HEK293 (cell line): ENCODE measurements around the gene BTBD3.

Experiments used
- GLIS1 ChIP-seq: fragments of 450-650 bp; formaldehyde crosslinking; IDR thresholded peaks from 2 replicates; pipeline ENCODE4 v1.5.1; 2016; ENCODE audit warnings: missing biosample characterization, missing genetic modification characterization
- HOXD13 ChIP-seq: sonication (generic); formaldehyde crosslinking; IDR thresholded peaks from 2 replicates; pipeline ENCODE4 v1.8.0; 2022; ENCODE audit warnings: missing genetic modification reagents, borderline replicate concordance
- IKZF3 ChIP-seq: fragments of 450-650 bp; IDR thresholded peaks from 2 replicates; pipeline ENCODE4 v1.5.0; 2018; ENCODE audit warnings: missing biosample characterization, mild to moderate bottlenecking, missing genetic modification characterization, moderate library complexity
- KLF7 ChIP-seq: fragments of 450-650 bp; formaldehyde crosslinking; IDR thresholded peaks from 2 replicates; pipeline ENCODE4 v1.5.1; 2016; ENCODE audit warnings: missing biosample characterization, missing genetic modification characterization, borderline replicate concordance
- KLF8 ChIP-seq: fragments of 450-650 bp; formaldehyde crosslinking; IDR thresholded peaks from 2 replicates; pipeline ENCODE4 v1.5.1; 2016; ENCODE audit warnings: missing biosample characterization, missing genetic modification characterization
- KLF9 ChIP-seq: fragments of 450-650 bp; formaldehyde crosslinking; IDR thresholded peaks from 2 replicates; pipeline ENCODE4 v1.5.1; 2016; ENCODE audit warnings: missing biosample characterization, missing genetic modification characterization, low read depth
- MZF1 ChIP-seq: fragments of 450-650 bp; formaldehyde crosslinking; IDR thresholded peaks from 2 replicates; pipeline ENCODE4 v1.5.1; 2017; ENCODE audit warnings: missing biosample characterization, missing genetic modification characterization, borderline replicate concordance
- OVOL3 ChIP-seq: fragments of 450-650 bp; formaldehyde crosslinking; IDR thresholded peaks from 2 replicates; pipeline ENCODE4 v1.5.1; 2016; ENCODE audit warnings: missing biosample characterization, missing genetic modification characterization
- PBX3 ChIP-seq: sonication (generic); formaldehyde crosslinking; IDR thresholded peaks from 2 replicates; pipeline ENCODE4 v1.8.1; 2022; ENCODE audit warnings: mild to moderate bottlenecking, moderate library complexity, missing genetic modification reagents
- PRDM6 ChIP-seq: fragments of 450-650 bp; formaldehyde crosslinking; IDR thresholded peaks from 2 replicates; pipeline ENCODE4 v1.5.1; 2017; ENCODE audit warnings: missing biosample characterization, missing genetic modification characterization
- SALL2 ChIP-seq: fragments of 450-650 bp; formaldehyde crosslinking; IDR thresholded peaks from 2 replicates; pipeline ENCODE4 v1.5.0; 2017; ENCODE audit warnings: missing biosample characterization, mild to moderate bottlenecking, missing genetic modification characterization, borderline replicate concordance
- SP3 ChIP-seq: fragments of 450-650 bp; formaldehyde crosslinking; IDR thresholded peaks from 2 replicates; pipeline ENCODE4 v1.5.1; 2016; ENCODE audit warnings: missing biosample characterization, missing genetic modification characterization
- TRIM28 ChIP-seq: IDR thresholded peaks from 2 replicates; pipeline ENCODE4 v1.6.1; 2011; ENCODE audit warnings: low read length, control low read depth, borderline replicate concordance
- WT1 ChIP-seq: fragments of 450-650 bp; formaldehyde crosslinking; IDR thresholded peaks from 2 replicates; pipeline ENCODE4 v1.5.1; 2016; ENCODE audit warnings: missing biosample characterization, missing genetic modification characterization
- ZBTB20 ChIP-seq: fragments of 450-650 bp; formaldehyde crosslinking; IDR thresholded peaks from 2 replicates; pipeline ENCODE4 v1.5.1; 2016; ENCODE audit warnings: missing biosample characterization, missing genetic modification characterization
- ZBTB44 ChIP-seq: fragments of 450-650 bp; IDR thresholded peaks from 2 replicates; pipeline ENCODE4 v1.5.1; 2018; ENCODE audit warnings: missing biosample characterization, mild to moderate bottlenecking, missing genetic modification characterization
- ZFHX2 ChIP-seq: fragments of 450-650 bp; formaldehyde crosslinking; conservative IDR thresholded peaks from 2 replicates; pipeline ENCODE4 v1.5.1; 2016; ENCODE audit warnings: missing biosample characterization, missing genetic modification characterization
- ZNF19 ChIP-seq: fragments of 450-650 bp; formaldehyde crosslinking; IDR thresholded peaks from 2 replicates; pipeline ENCODE4; 2016; ENCODE audit warnings: missing biosample characterization, missing genetic modification characterization, low read depth
- ZNF214 ChIP-seq: fragments of 450-650 bp; formaldehyde crosslinking; IDR thresholded peaks from 2 replicates; pipeline ENCODE4 v1.5.1; 2017; ENCODE audit warnings: missing biosample characterization, mild to moderate bottlenecking, missing genetic modification characterization, borderline replicate concordance
- ZNF292 ChIP-seq: fragments of 450-650 bp; formaldehyde crosslinking; IDR thresholded peaks from 2 replicates; pipeline ENCODE4 v1.5.1; 2016; ENCODE audit warnings: low read depth, missing biosample characterization, missing genetic modification characterization, borderline replicate concordance
- ZNF341 ChIP-seq: fragments of 450-650 bp; formaldehyde crosslinking; IDR thresholded peaks from 2 replicates; pipeline ENCODE4; 2016; ENCODE audit warnings: low read depth, missing biosample characterization, missing genetic modification characterization
- ZNF354C ChIP-seq: fragments of 450-650 bp; formaldehyde crosslinking; IDR thresholded peaks from 2 replicates; pipeline ENCODE4 v1.5.1; 2016; ENCODE audit warnings: missing biosample characterization, missing genetic modification characterization, low read depth, borderline replicate concordance
- ZNF362 ChIP-seq: fragments of 450-650 bp; formaldehyde crosslinking; IDR thresholded peaks from 2 replicates; pipeline ENCODE4 v1.5.1; 2016; ENCODE audit warnings: missing biosample characterization, missing genetic modification characterization
- ZNF433 ChIP-seq: fragments of 450-650 bp; formaldehyde crosslinking; IDR thresholded peaks from 2 replicates; pipeline ENCODE4 v1.5.1; 2016; ENCODE audit warnings: missing biosample characterization, missing genetic modification characterization, low read depth
- ZNF48 ChIP-seq: fragments of 450-650 bp; formaldehyde crosslinking; IDR thresholded peaks from 2 replicates; pipeline ENCODE4 v1.5.1; 2016; ENCODE audit warnings: missing biosample characterization, missing genetic modification characterization
- ZNF501 ChIP-seq: fragments of 450-650 bp; formaldehyde crosslinking; IDR thresholded peaks from 2 replicates; pipeline ENCODE4 v1.5.1; 2016; ENCODE audit warnings: missing biosample characterization, missing genetic modification characterization
- ZNF596 ChIP-seq: fragments of 450-650 bp; IDR thresholded peaks from 2 replicates; pipeline ENCODE4 v1.5.0; 2018; ENCODE audit warnings: missing biosample characterization, mild to moderate bottlenecking, missing genetic modification characterization, moderate library complexity
- ZNF624 ChIP-seq: fragments of 450-650 bp; formaldehyde crosslinking; IDR thresholded peaks from 2 replicates; pipeline ENCODE4 v1.5.1; 2017; ENCODE audit warnings: missing biosample characterization, missing genetic modification characterization
- ZNF626 ChIP-seq: fragments of 450-650 bp; sonication (Bioruptor Pico); formaldehyde crosslinking; IDR thresholded peaks from 2 replicates; pipeline ENCODE4 v1.5.1; 2018; ENCODE audit warnings: missing biosample characterization, missing genetic modification characterization, inconsistent platforms
- ZNF677 ChIP-seq: fragments of 450-650 bp; IDR thresholded peaks from 2 replicates; pipeline ENCODE4 v1.5.0; 2018; ENCODE audit warnings: missing biosample characterization, mild to moderate bottlenecking, missing genetic modification characterization, moderate library complexity
- ZNF701 ChIP-seq: fragments of 450-650 bp; formaldehyde crosslinking; IDR thresholded peaks from 2 replicates; pipeline ENCODE4 v1.5.1; 2016; ENCODE audit warnings: missing biosample characterization, missing genetic modification characterization
- ZNF791 ChIP-seq: fragments of 450-650 bp; formaldehyde crosslinking; IDR thresholded peaks from 2 replicates; pipeline ENCODE4 v1.5.1; 2016; ENCODE audit warnings: missing biosample characterization, missing genetic modification characterization
- ZNF792 ChIP-seq: fragments of 450-650 bp; formaldehyde crosslinking; IDR thresholded peaks from 2 replicates; pipeline ENCODE4 v1.5.1; 2016; ENCODE audit warnings: missing biosample characterization, missing genetic modification characterization
- ZSCAN23 ChIP-seq: fragments of 450-650 bp; formaldehyde crosslinking; IDR thresholded peaks from 2 replicates; pipeline ENCODE4 v1.5.1; 2016; ENCODE audit warnings: missing biosample characterization, missing genetic modification characterization
- ZSCAN5A ChIP-seq: fragments of 450-650 bp; formaldehyde crosslinking; IDR thresholded peaks from 2 replicates; pipeline ENCODE4 v1.5.1; 2016; ENCODE audit warnings: missing biosample characterization, missing genetic modification characterization

BTBD3 gene

GRCh38 chr20:11891776-11892545, 25.7 kb upstream of the BTBD3 start (continued):
- TF ChIP-seq ZNF19 (tag by site-specific recombination) (no peak), GLIS1 (no peak), ZNF292 (tag by site-specific recombination) (no peak), ZNF341 (tag by site-specific recombination) (peak; percentile 35; the same call in 1 of the 2 replicates), ZNF214 (tag by site-specific recombination) (no peak), ZNF624 (tag by site-specific recombination) (no peak), ZNF677 (tag by site-specific recombination) (no peak), ZNF791 (tag by site-specific recombination) (no peak), ZSCAN23 (tag by site-specific recombination) (no peak), ZNF501 (no peak), ZNF433 (tag by site-specific recombination) (no peak), PBX3 (no peak), ZNF701 (tag by site-specific recombination) (no peak), ZFHX2 (no peak), TRIM28 (no peak), KLF9 (tag by site-specific recombination) (peak; percentile 45; the same call in 1 of the 2 replicates), IKZF3 (tag by site-specific recombination) (no peak), ZBTB20 (tag by site-specific recombination) (peak; percentile 67), ZNF48 (no peak), KLF7 (tag by site-specific recombination) (no peak), SP3 (no peak), KLF8 (tag by site-specific recombination) (no peak), WT1 (tag by site-specific recombination) (no peak), HOXD13 (CRISPR knock-in tag) (no peak), ZBTB44 (tag by site-specific recombination) (no peak), ZNF362 (tag by site-specific recombination) (no peak), ZNF354C (tag by site-specific recombination) (no peak), OVOL3 (tag by site-specific recombination) (0 out of 2 replicates have a peak, but pooled peaks have one; percentile 24), ZNF596 (no peak), MZF1 (peak; percentile 67; the same call in 1 of the 2 replicates), SALL2 (tag by site-specific recombination) (no peak), ZNF626 (tag by site-specific recombination) (no peak), PRDM6 (tag by site-specific recombination) (no peak; the same call in 1 of the 2 replicates), ZNF792 (tag by site-specific recombination) (no peak), ZSCAN5A (tag by site-specific recombination) (no peak)
